ENCODE data around the gene SPNS2.

Gene SPNS2

GRCh38 chr17:4514206-4514605, 15.5 kb downstream of the SPNS2 start:
- Mint-ChIP-seq H3K4me3 (no peak overlapping the region), H3K9me3 (no peaks in the 10 kb centered on the region), H3K36me3 (ENCODE audit: low read depth) (no peaks in the 10 kb centered on the region), H3K27me3 (ENCODE audit: low read depth) (peaks cover 1% of the 10 kb centered on the region), H3K4me1 (peaks cover 18% of the 10 kb centered on the region), H3K27ac (peak overlapping the region in 2 of 3 experiments; percentile 55 to 85)
- no peak for TF ChIP-seq CTCF (IDR thresholded peaks at IDR 0.05; ENCODE audit: unreplicated experiment in 3 of 3)

- Mint-ChIP-seq H3K9me3 (no peaks in the 10 kb centered on the region), H3K4me1 (peaks cover 13% of the 10 kb centered on the region), H3K27me3 (ENCODE audit: low read depth) (no peaks in the 10 kb centered on the region), H3K27ac (peak overlapping the region in 2 of 3 experiments; percentile 55 to 85), H3K36me3 (ENCODE audit: low read depth) (no peaks in the 10 kb centered on the region), H3K4me3 (no peak overlapping the region)
- no peak for TF ChIP-seq CTCF (IDR thresholded peaks at IDR 0.05; ENCODE audit: unreplicated experiment in 3 of 3)
Measured at GRCh38 chr17:4514779-4515178, 16.1 kb downstream of the SPNS2 start.

DNA sequence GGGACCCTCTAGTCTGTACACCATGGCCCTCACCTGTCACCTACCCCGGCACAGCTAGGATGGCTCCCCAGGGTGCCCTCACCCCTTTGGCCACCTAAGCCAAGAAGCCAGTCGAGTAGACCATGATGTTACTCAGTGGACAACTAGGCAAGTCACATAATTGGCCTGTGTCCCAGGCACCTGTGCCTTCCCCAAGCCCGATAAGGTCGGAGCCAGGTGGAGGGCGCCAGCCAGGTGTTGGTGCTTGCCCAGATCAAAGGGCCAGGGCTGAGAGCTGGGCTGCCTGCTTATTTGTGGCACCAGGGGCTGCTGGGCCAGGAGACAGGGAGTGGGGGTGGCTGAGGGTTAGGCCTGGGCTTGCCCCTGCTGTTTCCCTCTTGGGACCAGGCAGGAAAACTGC, 16.8 kb downstream of the SPNS2 start:
- Mint-ChIP-seq H3K4me3 (no peak overlapping the region), H3K4me1 (peaks cover 20% of the 10 kb centered on the region), H3K9me3 (no peaks in the 10 kb centered on the region), H3K36me3 (ENCODE audit: low read depth) (no peaks in the 10 kb centered on the region), H3K27me3 (ENCODE audit: low read depth) (no peaks in the 10 kb centered on the region), H3K27ac (no peak overlapping the region)
- TF ChIP-seq CTCF (IDR thresholded peaks at IDR 0.05; ENCODE audit: unreplicated experiment in 3 of 3), result no peak

GRCh38 chr17:4516735-4517134, 18.1 kb downstream of the SPNS2 start:
- Mint-ChIP-seq H3K27ac (peak overlapping the region in 2 of 3 experiments; percentile 64 to 79), H3K36me3 (ENCODE audit: low read depth) (no peaks in the 10 kb centered on the region), H3K27me3 (ENCODE audit: low read depth) (peaks cover 4% of the 10 kb centered on the region), H3K4me1 (peaks cover 31% of the 10 kb centered on the region), H3K9me3 (no peaks in the 10 kb centered on the region), H3K4me3 (peak overlapping the region in 1 of 3 experiments; percentile 16)
- no peak for TF ChIP-seq CTCF (IDR thresholded peaks at IDR 0.05; ENCODE audit: unreplicated experiment in 3 of 3)

- H3K4me1 Mint-ChIP-seq, result peaks cover 43% of the 10 kb centered on the region
- H3K9me3 Mint-ChIP-seq, result no peaks in the 10 kb centered on the region
- no peak overlapping the region for H3K4me3 Mint-ChIP-seq
- peaks cover 8% of the 10 kb centered on the region for H3K27me3 Mint-ChIP-seq (ENCODE audit: low read depth)
- no peak overlapping the region for H3K27ac Mint-ChIP-seq
- no peaks in the 10 kb centered on the region for H3K36me3 Mint-ChIP-seq (ENCODE audit: low read depth)
- no peak for TF ChIP-seq CTCF (IDR thresholded peaks at IDR 0.05; ENCODE audit: unreplicated experiment in 3 of 3)
Measured at GRCh38 chr17:4518901-4519300, 20.2 kb downstream of the SPNS2 start.

DNA sequence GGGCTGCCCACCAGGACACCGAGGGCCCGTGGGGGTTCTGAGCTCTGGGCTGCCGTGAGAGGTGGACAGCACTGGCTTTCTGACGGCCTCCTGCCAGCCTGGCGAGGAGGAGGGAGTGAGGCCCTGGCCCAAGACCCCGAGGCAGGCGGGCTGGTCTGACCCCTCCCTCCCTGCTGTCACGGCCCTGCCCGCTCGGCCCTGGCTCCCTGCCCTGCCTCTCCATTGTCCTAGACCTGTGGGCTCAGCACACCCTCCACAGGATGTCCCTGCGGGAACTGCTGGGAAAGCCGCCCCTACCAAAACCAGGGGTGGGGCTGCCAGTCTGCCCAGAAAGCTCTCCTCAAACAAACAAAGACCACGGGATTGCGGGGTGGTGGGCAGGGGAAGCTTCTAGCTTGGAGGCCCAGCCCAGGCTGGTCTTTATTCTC, 20.7 kb downstream of the SPNS2 start:
- TF ChIP-seq CTCF (IDR thresholded peaks at IDR 0.05; ENCODE audit: unreplicated experiment in 3 of 3), result no peak
- Mint-ChIP-seq H3K27ac (no peak overlapping the region), H3K9me3 (no peaks in the 10 kb centered on the region)

More for the DNA sequence above, 20.7 kb downstream of the SPNS2 start:
- H3K4me1 Mint-ChIP-seq, result peaks cover 44% of the 10 kb centered on the region
- no peaks in the 10 kb centered on the region for H3K36me3 Mint-ChIP-seq (ENCODE audit: low read depth)
- H3K4me3 Mint-ChIP-seq, result no peak overlapping the region
- H3K27me3 Mint-ChIP-seq (ENCODE audit: low read depth), result peaks cover 8% of the 10 kb centered on the region
